Peyer's patch (tissue), 4 donors: Measurements from ENCODE around the gene ATXN1. TPM values are rescaled to one million over a fixed set of nuclear protein-coding genes. Genes with fewer than 3 reads are reported as not detected.

Experiments
- DNase-seq, 3 donors: peaks; one replicate each; pipeline ENCODE4 v3.0.0-alpha.2; 2017 to 2019
- H3K27ac ChIP-seq, 4 donors: fragments of 200-600 bp; sonication (generic); one replicate each; pipeline ENCODE4 v1.5.1; 2016 to 2019
- H3K27me3 ChIP-seq, 2 donors: fragments of 200-600 bp; sonication (generic); one replicate each; pipeline ENCODE4 v1.5.1; 2019
- H3K36me3 ChIP-seq, 3 donors: fragments of 200-600 bp; sonication (generic); one replicate each; pipeline ENCODE4 v1.5.1; 2016 to 2019
- H3K4me1 ChIP-seq, 4 donors: fragments of 200-600 bp; sonication (generic); one replicate each; pipeline ENCODE4 v1.5.1; 2016 to 2019
- H3K4me3 ChIP-seq, 4 donors: fragments of 200-600 bp; sonication (generic); 1 replicate in 3 of 4; 2 replicates in 1 of 4; pipeline ENCODE4 v1.5.1; 2016 to 2019; ENCODE audit warnings: mild to moderate bottlenecking in 1 of 4
- H3K9me3 ChIP-seq, 4 donors: fragments of 200-600 bp; sonication (generic); one replicate each; pipeline ENCODE4 v1.5.1; 2016 to 2019; ENCODE audit warnings: mild to moderate bottlenecking in 1 of 4
- POLR2A ChIP-seq, 2 donors: fragments of 450-650 bp; IDR thresholded peaks; one replicate each; pipeline ENCODE4 v1.5.1; 2017; ENCODE audit warnings: antibody characterized with exemption in 2 of 2, mild to moderate bottlenecking in 2 of 2, moderate library complexity in 2 of 2
- total RNA-seq, 4 donors: library from RNA; depleted of rRNA; stranded (reverse); fragments of >200 nt; gene quantifications; one replicate each; pipeline ENCODE4 v1.1.0, GENCODE V29; 2016
- TF ChIP-seq, protein P1 (sequence below), 6 experiments: fragments of 450-650 bp in 4 of 6; fragments of 200-600 bp in 2 of 6; sonication (generic) in 1 of 6; IDR thresholded peaks; one replicate each; pipeline ENCODE4 v1.5.1; 2017 to 2019; ENCODE audit warnings: antibody characterized with exemption in 6 of 6, mild to moderate bottlenecking in 3 of 6, moderate library complexity in 1 of 6

The ATXN1 gene
- total RNA-seq, 4 donors from 2014 or later, result 34.7 to 48.5 (median 43.1) TPM

DNA sequence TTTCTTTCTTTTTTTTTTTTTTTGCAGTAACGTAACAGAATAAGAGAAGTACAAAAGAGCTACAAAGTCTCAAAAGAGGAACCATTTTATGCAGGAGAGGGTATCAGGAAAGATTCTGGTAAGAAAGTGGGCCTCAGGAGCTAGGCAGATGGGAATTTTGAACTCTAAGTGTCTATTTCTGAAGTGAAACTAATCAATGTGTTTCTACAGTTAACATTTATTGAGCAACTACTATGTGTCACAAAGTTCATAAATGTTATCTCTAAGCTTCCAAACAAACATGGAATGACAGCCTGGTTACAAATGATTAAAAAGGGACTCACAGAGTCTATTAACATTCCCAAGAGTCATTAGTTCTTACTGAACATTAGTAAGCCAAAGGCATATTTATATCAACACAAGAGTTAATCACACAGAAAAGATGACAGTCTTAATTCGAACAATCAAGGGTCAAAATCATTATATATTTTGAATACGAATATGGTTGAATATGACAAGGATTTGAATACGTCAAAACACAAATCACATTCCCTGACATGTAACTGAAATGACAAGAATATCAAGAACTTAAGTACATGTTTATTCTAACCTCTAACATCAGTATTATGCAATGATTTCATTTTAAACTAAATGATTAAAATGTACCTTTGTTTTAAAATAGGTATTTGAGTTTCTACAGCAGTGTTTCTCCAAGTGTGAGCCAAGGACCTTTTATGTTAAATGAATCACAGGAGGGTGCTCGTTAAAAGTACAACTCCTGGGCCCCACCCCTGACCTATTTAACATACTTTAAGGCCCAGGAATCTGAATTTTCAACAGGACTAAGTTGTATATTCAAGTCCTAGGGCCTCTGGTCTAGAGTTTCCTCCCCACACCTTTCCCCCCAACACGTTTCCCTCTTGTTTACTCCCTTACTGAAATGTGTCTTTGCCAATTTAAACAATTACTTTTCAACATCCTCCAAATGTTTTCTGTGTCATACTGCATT lies 89.7 kb downstream of the ATXN1 start:
- Histone ChIP-seq H3K27ac (peak overlapping the region in 1 of 4 donors; percentile 11), H3K4me3 (no peak overlapping the region), H3K9me3 (no peaks in the 10 kb centered on the region), H3K27me3 (no peaks in the 10 kb centered on the region), H3K36me3 (no peaks in the 10 kb centered on the region), H3K4me1 (peaks cover 0 to 8% (median 0%) of the 10 kb centered on the region in 4 donors)
- no peak for DNase-seq
- TF ChIP-seq, protein P1, sequence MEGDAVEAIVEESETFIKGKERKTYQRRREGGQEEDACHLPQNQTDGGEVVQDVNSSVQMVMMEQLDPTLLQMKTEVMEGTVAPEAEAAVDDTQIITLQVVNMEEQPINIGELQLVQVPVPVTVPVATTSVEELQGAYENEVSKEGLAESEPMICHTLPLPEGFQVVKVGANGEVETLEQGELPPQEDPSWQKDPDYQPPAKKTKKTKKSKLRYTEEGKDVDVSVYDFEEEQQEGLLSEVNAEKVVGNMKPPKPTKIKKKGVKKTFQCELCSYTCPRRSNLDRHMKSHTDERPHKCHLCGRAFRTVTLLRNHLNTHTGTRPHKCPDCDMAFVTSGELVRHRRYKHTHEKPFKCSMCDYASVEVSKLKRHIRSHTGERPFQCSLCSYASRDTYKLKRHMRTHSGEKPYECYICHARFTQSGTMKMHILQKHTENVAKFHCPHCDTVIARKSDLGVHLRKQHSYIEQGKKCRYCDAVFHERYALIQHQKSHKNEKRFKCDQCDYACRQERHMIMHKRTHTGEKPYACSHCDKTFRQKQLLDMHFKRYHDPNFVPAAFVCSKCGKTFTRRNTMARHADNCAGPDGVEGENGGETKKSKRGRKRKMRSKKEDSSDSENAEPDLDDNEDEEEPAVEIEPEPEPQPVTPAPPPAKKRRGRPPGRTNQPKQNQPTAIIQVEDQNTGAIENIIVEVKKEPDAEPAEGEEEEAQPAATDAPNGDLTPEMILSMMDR (IDR thresholded peaks at IDR 0.05), result no peak

DNA sequence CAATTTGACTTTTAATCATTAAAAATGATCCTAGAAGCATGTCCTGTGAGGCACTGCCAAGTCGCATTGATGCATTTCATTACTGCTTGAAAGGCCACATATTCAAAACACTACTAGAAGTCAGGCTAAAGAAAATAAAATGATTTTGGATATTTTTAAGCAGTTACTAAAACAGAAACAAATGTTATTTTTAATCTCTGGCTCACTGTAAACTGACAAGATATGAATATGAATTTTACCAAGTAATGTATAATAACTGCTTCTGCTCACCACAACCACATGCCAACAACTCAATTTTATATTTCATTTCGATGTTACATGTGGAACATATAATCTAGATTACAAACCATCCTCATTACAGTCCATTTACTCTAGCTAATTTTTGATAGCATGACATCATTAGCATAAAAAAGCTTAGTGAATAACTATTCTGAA lies 90.6 kb downstream of the ATXN1 start:
- peaks cover 0 to 8% (median 0%) of the 10 kb centered on the region in 4 donors for H3K4me1 ChIP-seq
- no peaks in the 10 kb centered on the region for H3K9me3 ChIP-seq
- H3K36me3 ChIP-seq, result no peaks in the 10 kb centered on the region
- no peak overlapping the region for H3K4me3 ChIP-seq
- TF ChIP-seq, protein P1 (IDR thresholded peaks at IDR 0.05), result no peak
- H3K27ac ChIP-seq, result no peak overlapping the region
- DNase-seq, result no peak
- no peaks in the 10 kb centered on the region for H3K27me3 ChIP-seq

DNA sequence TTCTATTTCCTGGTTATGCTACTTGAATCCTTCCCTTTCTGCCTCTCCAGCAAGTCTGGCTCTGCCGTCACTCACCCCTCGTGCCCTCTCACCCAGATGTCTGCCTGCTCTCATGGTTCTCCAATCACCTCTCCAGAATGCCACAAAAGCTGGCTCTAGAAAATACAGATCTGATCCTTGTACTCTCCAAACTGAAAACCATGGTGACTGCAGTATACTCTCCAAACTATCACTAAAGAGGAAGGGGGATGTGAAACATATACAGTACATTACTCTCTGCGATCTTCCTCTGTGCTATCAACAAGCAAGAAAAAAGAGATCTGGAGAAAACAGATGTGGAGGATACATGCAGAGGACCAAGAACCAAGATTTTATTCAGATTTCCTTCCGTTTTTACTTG lies 91.1 kb downstream of the ATXN1 start:
- Histone ChIP-seq H3K4me3 (no peak overlapping the region), H3K4me1 (peaks cover 0 to 8% (median 0%) of the 10 kb centered on the region in 4 donors), H3K9me3 (no peaks in the 10 kb centered on the region), H3K36me3 (no peaks in the 10 kb centered on the region), H3K27me3 (no peaks in the 10 kb centered on the region), H3K27ac (peak overlapping the region in 3 of 4 donors; percentile 4 to 38 (median 32))
- TF ChIP-seq, protein P1 (IDR thresholded peaks at IDR 0.05), result no peak
- no peak for TF ChIP-seq POLR2A (IDR thresholded peaks at IDR 0.05)
- no peak for DNase-seq

DNA sequence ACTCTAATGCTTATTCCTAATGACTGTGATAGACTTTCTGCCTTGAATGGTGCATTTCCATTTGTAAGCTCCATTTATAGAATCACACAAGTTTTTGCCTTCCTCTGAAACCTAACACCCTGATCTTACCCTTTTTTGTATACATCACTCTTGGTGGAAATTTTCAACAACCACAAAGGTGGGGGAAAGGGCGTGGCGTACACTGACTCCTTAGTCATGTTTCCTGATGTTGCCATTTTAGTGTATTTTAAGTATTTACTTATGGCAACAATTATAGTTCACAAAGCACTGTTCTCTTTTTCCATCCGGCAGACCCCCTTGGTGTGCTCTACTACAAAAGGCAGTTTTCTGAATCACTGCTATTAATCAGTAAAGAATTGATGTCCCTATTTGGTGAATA lies 92.0 kb downstream of the ATXN1 start:
- Histone ChIP-seq H3K27ac (peak overlapping the region in 1 of 4 donors; percentile 36), H3K27me3 (no peaks in the 10 kb centered on the region), H3K9me3 (no peaks in the 10 kb centered on the region), H3K36me3 (no peaks in the 10 kb centered on the region), H3K4me3 (no peak overlapping the region), H3K4me1 (peaks cover 0 to 8% (median 0%) of the 10 kb centered on the region in 4 donors)
- TF ChIP-seq POLR2A (IDR thresholded peaks at IDR 0.05), result no peak
- TF ChIP-seq, protein P1 (IDR thresholded peaks at IDR 0.05), result no peak
- DNase-seq, result peak in 2 of 3 donors; percentile 42 to 76

DNA sequence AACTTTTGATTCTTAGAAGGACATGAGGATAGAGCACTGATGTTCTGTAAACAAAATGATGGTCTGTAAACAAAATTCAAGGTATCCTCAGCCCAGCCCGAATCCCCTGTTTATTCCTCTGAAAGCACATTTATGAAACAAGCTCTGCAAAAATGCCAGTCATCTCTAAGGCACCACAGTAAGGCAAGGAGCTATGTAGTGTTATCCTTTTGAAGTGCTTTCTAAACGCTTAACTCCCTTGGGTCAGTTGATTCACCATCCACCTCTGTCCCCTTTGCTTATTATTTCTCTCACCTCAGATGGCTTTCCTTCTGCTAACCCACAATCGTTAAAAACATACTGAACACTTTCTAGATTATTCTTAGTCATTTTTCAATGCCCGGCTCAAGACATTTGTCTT lies 93.8 kb downstream of the ATXN1 start:
- Histone ChIP-seq H3K36me3 (no peaks in the 10 kb centered on the region), H3K9me3 (no peaks in the 10 kb centered on the region), H3K27me3 (no peaks in the 10 kb centered on the region), H3K27ac (no peak overlapping the region), H3K4me1 (peaks cover 0 to 8% (median 0%) of the 10 kb centered on the region in 4 donors), H3K4me3 (no peak overlapping the region)
- no peak for DNase-seq
- TF ChIP-seq POLR2A (IDR thresholded peaks at IDR 0.05), result no peak
- TF ChIP-seq, protein P1 (IDR thresholded peaks at IDR 0.05), result no peak
